ENCODE results near the gene HSFX3.

DNA sequence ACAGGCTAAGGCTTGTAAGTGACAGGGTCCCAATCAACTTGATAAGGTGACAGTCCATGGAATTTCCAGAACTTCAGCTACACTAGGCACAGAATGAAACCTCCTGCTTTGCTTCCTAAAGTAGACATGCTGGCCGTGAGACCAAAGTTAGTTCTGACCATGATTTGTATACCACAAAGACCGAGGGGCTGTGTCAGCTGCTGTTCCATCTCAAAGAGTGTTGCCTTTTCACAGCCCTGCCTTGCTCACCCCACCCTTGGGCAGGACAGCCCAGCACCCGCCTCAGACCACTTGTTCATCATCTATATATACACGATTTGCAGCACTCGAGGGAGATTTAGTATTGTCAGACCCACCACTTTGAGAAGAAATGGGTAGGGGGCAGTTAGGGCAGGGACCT is 50.0 kb downstream of the HSFX3 start:
- TF ChIP-seq, protein P1, sequence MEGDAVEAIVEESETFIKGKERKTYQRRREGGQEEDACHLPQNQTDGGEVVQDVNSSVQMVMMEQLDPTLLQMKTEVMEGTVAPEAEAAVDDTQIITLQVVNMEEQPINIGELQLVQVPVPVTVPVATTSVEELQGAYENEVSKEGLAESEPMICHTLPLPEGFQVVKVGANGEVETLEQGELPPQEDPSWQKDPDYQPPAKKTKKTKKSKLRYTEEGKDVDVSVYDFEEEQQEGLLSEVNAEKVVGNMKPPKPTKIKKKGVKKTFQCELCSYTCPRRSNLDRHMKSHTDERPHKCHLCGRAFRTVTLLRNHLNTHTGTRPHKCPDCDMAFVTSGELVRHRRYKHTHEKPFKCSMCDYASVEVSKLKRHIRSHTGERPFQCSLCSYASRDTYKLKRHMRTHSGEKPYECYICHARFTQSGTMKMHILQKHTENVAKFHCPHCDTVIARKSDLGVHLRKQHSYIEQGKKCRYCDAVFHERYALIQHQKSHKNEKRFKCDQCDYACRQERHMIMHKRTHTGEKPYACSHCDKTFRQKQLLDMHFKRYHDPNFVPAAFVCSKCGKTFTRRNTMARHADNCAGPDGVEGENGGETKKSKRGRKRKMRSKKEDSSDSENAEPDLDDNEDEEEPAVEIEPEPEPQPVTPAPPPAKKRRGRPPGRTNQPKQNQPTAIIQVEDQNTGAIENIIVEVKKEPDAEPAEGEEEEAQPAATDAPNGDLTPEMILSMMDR (IDR thresholded peaks at IDR 0.05; ENCODE audit: insufficient read depth, low read length, poor library complexity, severe bottlenecking), result no peak
- no peak for TF ChIP-seq EZH2phosphoT487 (conservative IDR thresholded peaks at IDR 0.05; ENCODE audit: low read length)
